Hypothalamus (tissue), 51 donors: Measurements from ENCODE around the gene ZNF783.

ENCODE experiments used
- DNase-seq, 51 donors: peaks; one replicate each; lab custom pipeline; 2025; lab: John Stamatoyannopoulos, UW

ZNF783 gene

GRCh38 chr7:149280661-149281507 is 18.9 kb downstream of the ZNF783 start:
- no peak for DNase-seq

- no peak for DNase-seq
Measured at GRCh38 chr7:149281508-149282330, 19.7 kb downstream of the ZNF783 start.

- no peak for DNase-seq
Measured at GRCh38 chr7:149282331-149282655, 20.3 kb downstream of the ZNF783 start.

- DNase-seq = no peak
Measured at GRCh38 chr7:149283321-149283720, 21.3 kb downstream of the ZNF783 start.

GRCh38 chr7:149284343-149284742 is 22.3 kb downstream of the ZNF783 start:
- DNase-seq = no peak

- DNase-seq = peak; percentile 46 to 98 (median 89)
Measured at GRCh38 chr7:149284850-149285585, 23.0 kb downstream of the ZNF783 start.

- peak in 13 of 51 donors; percentile 4 to 51 (median 17) for DNase-seq
Measured at GRCh38 chr7:149285603-149286002, 23.6 kb downstream of the ZNF783 start.

GRCh38 chr7:149286811-149287400 is 24.9 kb downstream of the ZNF783 start:
- no peak for DNase-seq

GRCh38 chr7:149287622-149288021 is 25.6 kb downstream of the ZNF783 start:
- no peak for DNase-seq

- DNase-seq = no peak
Measured at GRCh38 chr7:149289262-149289661, 27.3 kb downstream of the ZNF783 start.

- DNase-seq = no peak
Measured at GRCh38 chr7:149289856-149290255, 27.9 kb downstream of the ZNF783 start.

GRCh38 chr7:149291036-149291780 is 29.2 kb downstream of the ZNF783 start:
- no peak for DNase-seq

- no peak for DNase-seq
Measured at GRCh38 chr7:149291781-149292461, 29.9 kb downstream of the ZNF783 start.

- DNase-seq = no peak
Measured at GRCh38 chr7:149292462-149292823, 30.4 kb downstream of the ZNF783 start.

- no peak for DNase-seq
Measured at GRCh38 chr7:149293338-149293737, 31.3 kb downstream of the ZNF783 start.

- no peak for DNase-seq
Measured at GRCh38 chr7:149293946-149294633, 32.1 kb downstream of the ZNF783 start.

- DNase-seq = no peak
Measured at GRCh38 chr7:149294634-149295480, 32.9 kb downstream of the ZNF783 start.

- no peak for DNase-seq
Measured at GRCh38 chr7:149295481-149295850, 33.5 kb downstream of the ZNF783 start.
